CD14-positive monocyte (primary cell): ENCODE results near the gene GLB1L. TPM values are rescaled to one million over a fixed set of nuclear protein-coding genes. Genes with fewer than 3 reads are reported as not detected.

Experiments
- DNase-seq, 3 donors: peaks; one replicate each; pipeline ENCODE4 v3.0.0-alpha.2; 2011 to 2022
- H2AFZ ChIP-seq: 2 replicates; pipeline ENCODE4 v1.6.0; 2012; ENCODE audit warnings: mild to moderate bottlenecking, low read depth, low read length, inconsistent platforms; ENCODE audit not compliant: insufficient read depth, poor library complexity, severe bottlenecking
- H3K27ac ChIP-seq, 2 donors: 1 replicate in 1 of 2; 2 replicates in 1 of 2; pipeline ENCODE4 v1.5.1; 2012 to 2013; ENCODE audit warnings: low read length in 2 of 2, control low read depth in 1 of 2, inconsistent platforms in 1 of 2, low read depth in 1 of 2, mild to moderate bottlenecking in 1 of 2
- H3K27me3 ChIP-seq, 2 donors: one replicate each; pipeline versions ENCODE4 v1.6.0 to v1.6.1; 2011 to 2013; ENCODE audit warnings: low read length in 2 of 2; ENCODE audit not compliant: control insufficient read depth in 2 of 2, insufficient read depth in 2 of 2
- H3K36me3 ChIP-seq, 2 donors: replicated peaks in 1 of 2; 1 replicate in 1 of 2; 2 replicates in 1 of 2; pipeline versions ENCODE4 v1.5.1 to v1.6.1; 2012 to 2013; ENCODE audit warnings: low read length in 2 of 2, control low read depth in 1 of 2, inconsistent platforms in 1 of 2, mild to moderate bottlenecking in 1 of 2; ENCODE audit not compliant: insufficient read depth in 2 of 2, control insufficient read depth in 1 of 2
- H3K4me1 ChIP-seq, 2 donors: 1 replicate in 1 of 2; 2 replicates in 1 of 2; pipeline versions ENCODE4 v1.5.1 to v1.6.1; 2012 to 2013; ENCODE audit warnings: low read length in 2 of 2, control low read depth in 1 of 2, inconsistent platforms in 1 of 2, mild to moderate bottlenecking in 1 of 2, moderate library complexity in 1 of 2; ENCODE audit not compliant: insufficient read depth in 2 of 2, control insufficient read depth in 1 of 2
- H3K4me2 ChIP-seq: replicated peaks from 2 replicates; pipeline ENCODE3; 2012; ENCODE audit warnings: low read length, moderate library complexity, mild to moderate bottlenecking; ENCODE audit not compliant: poor library complexity, severe bottlenecking; ENCODE audit errors: extremely low read depth
- H3K4me3 ChIP-seq, 3 experiments: fragments of 200-600 bp in 1 of 3; sonication (generic) in 1 of 3; replicated peaks in 1 of 3; 1 replicate in 2 of 3; 2 replicates in 1 of 3; pipeline ENCODE4 v1.5.1; 2011 to 2013; ENCODE audit warnings: low read length in 3 of 3, mild to moderate bottlenecking in 3 of 3, control low read depth in 2 of 3, low read depth in 2 of 3, inconsistent platforms in 1 of 3, moderate library complexity in 1 of 3
- H3K79me2 ChIP-seq: 2 replicates; pipeline ENCODE4 v1.6.0; 2012; ENCODE audit warnings: mild to moderate bottlenecking, control low read depth, inconsistent platforms, low read length, moderate library complexity; ENCODE audit not compliant: insufficient read depth
- H3K9ac ChIP-seq: 2 replicates; pipeline ENCODE4 v1.6.0; 2017; ENCODE audit warnings: low read length, mild to moderate bottlenecking; ENCODE audit not compliant: insufficient read depth, poor library complexity, severe bottlenecking
- H3K9me3 ChIP-seq, 2 donors: replicated peaks in 1 of 2; 1 replicate in 1 of 2; 2 replicates in 1 of 2; pipeline versions ENCODE4 v1.5.1 to v1.6.1; 2012 to 2013; ENCODE audit warnings: low read length in 2 of 2, control low read depth in 1 of 2; ENCODE audit not compliant: control insufficient read depth in 1 of 2, insufficient read depth in 1 of 2
- H4K20me1 ChIP-seq: 2 replicates; pipeline ENCODE4 v1.6.0; 2012; ENCODE audit warnings: mild to moderate bottlenecking, low read length, control low read depth, moderate library complexity; ENCODE audit not compliant: insufficient read depth
- H3K27ac Mint-ChIP-seq, 7 donors: one replicate each; pipeline ENCODE4 v1.8.0; 2020; ENCODE audit warnings: mild to moderate bottlenecking in 7 of 7, mixed read lengths in 7 of 7, moderate library complexity in 6 of 7, inconsistent platforms in 2 of 7
- H3K27me3 Mint-ChIP-seq, 3 donors: one replicate each; pipeline ENCODE4 v1.8.0; 2021 to 2022; ENCODE audit warnings: low read depth in 3 of 3, mild to moderate bottlenecking in 3 of 3, mixed read lengths in 3 of 3, moderate library complexity in 3 of 3, inconsistent platforms in 1 of 3
- H3K36me3 Mint-ChIP-seq, 2 donors: one replicate each; pipeline ENCODE4 v1.8.0; 2020; ENCODE audit warnings: mixed read lengths in 2 of 2, inconsistent platforms in 1 of 2, mild to moderate bottlenecking in 1 of 2
- H3K4me1 Mint-ChIP-seq: one replicate; pipeline ENCODE4 v1.8.0; 2020; ENCODE audit warnings: mild to moderate bottlenecking, mixed read lengths
- H3K4me3 Mint-ChIP-seq, 2 donors: one replicate each; pipeline ENCODE4 v1.8.0; 2020; ENCODE audit warnings: mild to moderate bottlenecking in 2 of 2, mixed read lengths in 2 of 2, moderate library complexity in 1 of 2
- H3K9me3 Mint-ChIP-seq, 7 donors: one replicate each; pipeline ENCODE4 v1.8.0; 2020 to 2022; ENCODE audit warnings: mixed read lengths in 7 of 7, mild to moderate bottlenecking in 6 of 7, moderate library complexity in 6 of 7, inconsistent platforms in 2 of 7
- WGBS: methylation state at CpG from one replicate; pipeline ENCODE4 v1.1.5; 2013; ENCODE audit warnings: missing lambda C conversion rate; ENCODE audit not compliant: insufficient coverage; 5-methylcytosine and 5-hydroxymethylcytosine counted together
- intact Hi-C, 2 donors: fragments of 100-400 bp; cut with micrococcal nuclease; formaldehyde crosslinking; loops; one replicate each; pipeline versions ENCODE4 v1.15.0 to v1.15.1; 2023
- polyA plus RNA-seq, 3 donors: library from polyadenylated mRNA; depleted of rRNA in 1 of 3; unstranded in 2 of 3; stranded (reverse) in 1 of 3; fragments of 300-500 nt in 2 of 3; fragments of >200 nt in 1 of 3; fragmentation: Illumina TruSeq in 2 of 3; gene quantifications; 1 replicate in 2 of 3; 2 replicates in 1 of 3; pipeline ENCODE4 v1.2.3, GENCODE V29; 2012 to 2021
- TF ChIP-seq, protein P1 (sequence below): fragments of 200-600 bp; IDR thresholded peaks from one replicate; pipeline ENCODE4 v1.8.0; 2022; ENCODE audit warnings: antibody characterized with exemption, mild to moderate bottlenecking

The GLB1L gene
- polyA plus RNA-seq, 3 donors = 4.0 to 11.7 (median 7.7) TPM

DNA sequence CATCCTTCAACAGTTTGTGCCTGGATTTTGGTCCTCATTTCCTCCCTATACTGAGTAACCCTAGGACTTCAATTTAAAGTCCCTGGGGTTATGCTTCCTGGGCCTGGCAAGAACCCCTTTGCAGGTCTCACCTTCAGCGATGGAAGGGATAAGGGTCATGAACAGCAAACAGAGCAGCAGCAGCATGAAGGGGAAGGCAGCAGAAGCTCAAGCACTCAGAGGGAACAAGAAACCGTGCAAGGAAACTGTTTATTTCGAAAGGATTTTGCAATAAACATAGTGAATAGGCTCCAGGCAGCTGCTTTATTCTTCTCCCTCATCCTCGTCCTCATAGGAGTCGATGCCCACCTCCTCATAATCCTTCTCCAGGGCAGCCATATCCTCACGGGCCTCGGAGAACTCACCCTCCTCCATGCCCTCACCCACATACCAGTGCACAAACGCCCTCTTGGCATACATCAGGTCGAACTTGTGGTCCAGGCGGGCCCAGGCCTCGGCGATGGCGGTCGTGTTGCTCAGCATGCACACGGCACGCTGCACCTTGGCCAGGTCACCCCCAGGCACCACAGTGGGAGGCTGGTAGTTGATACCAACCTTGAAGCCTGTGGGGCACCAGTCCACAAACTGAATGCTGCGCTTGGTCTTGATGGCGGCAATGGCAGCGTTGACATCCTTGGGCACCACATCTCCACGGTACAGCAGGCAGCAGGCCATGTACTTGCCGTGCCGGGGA is 5.0 kb upstream of the GLB1L start:
- Mint-ChIP-seq H3K27me3 (peaks cover 0 to 3% (median 0%) of the 10 kb centered on the region in 3 donors), H3K36me3 (peaks cover 28 to 47% of the 10 kb centered on the region in 2 donors), H3K4me3 (peak overlapping the region; percentile 88 to 90), H3K27ac (peak overlapping the region; percentile 84 to 95 (median 93)), H3K4me1 (peaks cover 71% of the 10 kb centered on the region), H3K9me3 (no peaks in the 10 kb centered on the region)
- peak overlapping the region; percentile 19 to 96 (median 25) for H3K4me3 ChIP-seq
- peaks cover 89% of the 10 kb centered on the region for H3K79me2 ChIP-seq
- peak overlapping the region; percentile 82 for H3K4me2 ChIP-seq
- intact Hi-C loops = loop anchor here (5.0 kb wide), 2 partner anchors 33 to 73 kb away; partner anchors contain the start of genes ABCB6 (in 2 of the 2), CNPPD1 (in 1 of the 2) and RETREG2 (in 1 of the 2)
- H3K4me1 ChIP-seq = peaks cover 77 to 91% of the 10 kb centered on the region in 2 donors
- peaks cover 19 to 35% of the 10 kb centered on the region in 2 donors for H3K36me3 ChIP-seq
- H2AFZ ChIP-seq = no peak overlapping the region
- peaks cover 30% of the 10 kb centered on the region for H4K20me1 ChIP-seq
- DNase-seq = peak in 2 of 3 donors; percentile 27 to 57
- no peaks in the 10 kb centered on the region for H3K9me3 ChIP-seq
- H3K27ac ChIP-seq = peak overlapping the region; percentile 80 to 90
- TF ChIP-seq, protein P1, sequence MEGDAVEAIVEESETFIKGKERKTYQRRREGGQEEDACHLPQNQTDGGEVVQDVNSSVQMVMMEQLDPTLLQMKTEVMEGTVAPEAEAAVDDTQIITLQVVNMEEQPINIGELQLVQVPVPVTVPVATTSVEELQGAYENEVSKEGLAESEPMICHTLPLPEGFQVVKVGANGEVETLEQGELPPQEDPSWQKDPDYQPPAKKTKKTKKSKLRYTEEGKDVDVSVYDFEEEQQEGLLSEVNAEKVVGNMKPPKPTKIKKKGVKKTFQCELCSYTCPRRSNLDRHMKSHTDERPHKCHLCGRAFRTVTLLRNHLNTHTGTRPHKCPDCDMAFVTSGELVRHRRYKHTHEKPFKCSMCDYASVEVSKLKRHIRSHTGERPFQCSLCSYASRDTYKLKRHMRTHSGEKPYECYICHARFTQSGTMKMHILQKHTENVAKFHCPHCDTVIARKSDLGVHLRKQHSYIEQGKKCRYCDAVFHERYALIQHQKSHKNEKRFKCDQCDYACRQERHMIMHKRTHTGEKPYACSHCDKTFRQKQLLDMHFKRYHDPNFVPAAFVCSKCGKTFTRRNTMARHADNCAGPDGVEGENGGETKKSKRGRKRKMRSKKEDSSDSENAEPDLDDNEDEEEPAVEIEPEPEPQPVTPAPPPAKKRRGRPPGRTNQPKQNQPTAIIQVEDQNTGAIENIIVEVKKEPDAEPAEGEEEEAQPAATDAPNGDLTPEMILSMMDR = no peak
- H3K27me3 ChIP-seq = no peaks in the 10 kb centered on the region
- WGBS = 66% methylated on average over 20 of the region's 22 CpGs
- peak overlapping the region; percentile 50 for H3K9ac ChIP-seq

DNA sequence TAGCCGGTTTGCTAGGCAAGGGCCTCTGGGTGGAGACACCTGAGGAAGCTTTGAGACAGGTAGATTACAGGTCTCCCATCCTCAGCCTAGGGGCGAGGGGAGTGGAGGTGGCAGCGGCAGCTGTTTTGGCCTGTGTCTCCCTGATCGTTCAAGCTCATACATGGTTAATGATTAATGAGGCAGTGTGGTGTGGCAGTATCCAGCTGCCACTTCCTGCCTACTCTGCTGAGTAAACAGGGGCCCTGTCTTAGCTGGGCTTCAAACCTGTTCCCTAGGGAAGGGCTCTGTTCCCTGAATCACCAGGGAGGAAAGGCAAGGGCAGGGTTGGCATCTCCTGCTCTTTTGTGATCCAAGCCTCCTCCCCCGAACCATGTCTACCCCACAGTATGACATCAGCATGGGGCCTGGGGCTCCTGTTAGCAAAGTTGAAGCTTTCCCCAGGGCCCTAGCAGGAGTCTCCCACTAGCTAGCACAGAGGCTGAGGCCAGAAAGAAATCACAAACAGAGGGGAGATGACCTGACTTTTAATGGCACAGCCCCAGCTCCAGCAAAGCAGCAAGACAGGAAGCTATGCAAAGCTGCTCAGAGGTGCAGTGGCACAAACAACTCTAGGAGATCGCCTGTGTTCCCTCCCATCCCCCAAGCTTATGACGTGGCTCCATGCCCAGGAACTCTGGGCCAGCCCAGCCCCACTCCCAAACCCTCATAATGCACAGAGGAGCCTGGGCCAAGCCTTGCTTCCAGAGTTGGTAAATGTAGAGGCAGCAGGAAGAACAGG is 4.1 kb upstream of the GLB1L start:
- TF ChIP-seq, protein P1 = no peak
- peaks cover 19 to 35% of the 10 kb centered on the region in 2 donors for H3K36me3 ChIP-seq
- H3K79me2 ChIP-seq = peaks cover 89% of the 10 kb centered on the region
- no peaks in the 10 kb centered on the region for H3K27me3 ChIP-seq
- H3K9me3 ChIP-seq = no peaks in the 10 kb centered on the region
- Mint-ChIP-seq H3K4me3 (peak overlapping the region; percentile 88 to 90), H3K27ac (peak overlapping the region; percentile 84 to 95 (median 93)), H3K9me3 (no peaks in the 10 kb centered on the region), H3K36me3 (peaks cover 28 to 47% of the 10 kb centered on the region in 2 donors), H3K27me3 (peaks cover 0 to 3% (median 0%) of the 10 kb centered on the region in 3 donors), H3K4me1 (peaks cover 72% of the 10 kb centered on the region)
- peaks cover 30% of the 10 kb centered on the region for H4K20me1 ChIP-seq
- H3K9ac ChIP-seq = peak overlapping the region; percentile 50
- H3K4me3 ChIP-seq = peak overlapping the region; percentile 19 to 96 (median 25)
- WGBS = 0% methylated on average over 1 of the region's 7 CpGs
- peak overlapping the region; percentile 82 for H3K4me2 ChIP-seq
- no peak overlapping the region for H2AFZ ChIP-seq
- peak overlapping the region; percentile 80 to 90 for H3K27ac ChIP-seq
- H3K4me1 ChIP-seq = peaks cover 80 to 96% of the 10 kb centered on the region in 2 donors
- peak in 2 of 3 donors; percentile 26 to 51 for DNase-seq
- intact Hi-C loops = loop anchor here in 1 of 2 donors (2.0 kb wide), 1 partner anchor 19 kb away; no protein-coding TSS in a partner anchor
